Chondrocyte (in vitro differentiated cells): ENCODE measurements around the gene EIF2B4. TPM values are rescaled to one million over a fixed set of nuclear protein-coding genes. Genes with fewer than 3 reads are reported as not detected.

Experiments
- DNase-seq: peaks from one replicate; pipeline ENCODE4 v3.0.0; 2021; ENCODE audit warnings: mixed read lengths, low spot score
- H3K27ac Mint-ChIP-seq: one replicate; pipeline ENCODE4 v1.8.0; 2021; ENCODE audit warnings: mild to moderate bottlenecking, moderate library complexity, mixed read lengths; ENCODE audit not compliant: unreplicated experiment
- H3K27me3 Mint-ChIP-seq: 2 replicates; pipeline ENCODE4 v1.8.0; 2021; ENCODE audit warnings: low read depth, mixed read lengths
- H3K36me3 Mint-ChIP-seq: 2 replicates; pipeline ENCODE4 v1.8.0; 2021; ENCODE audit warnings: low read depth, mixed read lengths
- H3K4me1 Mint-ChIP-seq: 2 replicates; pipeline ENCODE4 v1.8.0; 2021; ENCODE audit warnings: low read depth, mild to moderate bottlenecking, mixed read lengths
- H3K4me3 Mint-ChIP-seq: one replicate; pipeline ENCODE4 v1.8.0; 2021; ENCODE audit warnings: mild to moderate bottlenecking, moderate library complexity, mixed read lengths; ENCODE audit not compliant: unreplicated experiment
- H3K9me3 Mint-ChIP-seq: 2 replicates; pipeline ENCODE4 v1.8.0; 2021; ENCODE audit warnings: low read depth, mixed read lengths
- CTCF ChIP-seq: fragments of 200-600 bp; sonication (generic); IDR thresholded peaks from 2 replicates; pipeline ENCODE4 v1.5.0; 2021; ENCODE audit warnings: antibody characterized with exemption, mild to moderate bottlenecking, moderate library complexity
- total RNA-seq: library from RNA; stranded (reverse); gene quantifications from 3 replicates; pipeline ENCODE4 v1.2.1, GENCODE V29; 2021

The EIF2B4 gene
- total RNA-seq, 1 donor from 2014 or later = 46.2 TPM

- Mint-ChIP-seq H3K27me3 (no peaks in the 10 kb centered on the region), H3K4me3 (peak overlapping the region; percentile 90)
- TF ChIP-seq CTCF = no peak
Measured at GRCh38 chr2:27369471-27370025, 590 bp downstream of the EIF2B4 start.

GRCh38 chr2:27363933-27364332 is 6.2 kb downstream of the EIF2B4 start:
- Mint-ChIP-seq H3K36me3 (peaks cover 24% of the 10 kb centered on the region), H3K4me3 (no peak overlapping the region), H3K9me3 (no peaks in the 10 kb centered on the region), H3K27ac (peak overlapping the region; percentile 32), H3K4me1 (peaks cover 5% of the 10 kb centered on the region), H3K27me3 (no peaks in the 10 kb centered on the region)
- TF ChIP-seq CTCF = no peak
- DNase-seq = no peak

More at GRCh38 chr2:27369471-27370025, 590 bp downstream of the EIF2B4 start:
- Mint-ChIP-seq H3K9me3 (no peaks in the 10 kb centered on the region), H3K27ac (peak overlapping the region; percentile 99), H3K4me1 (peaks cover 31% of the 10 kb centered on the region), H3K36me3 (peaks cover 30% of the 10 kb centered on the region)
- no peak for DNase-seq

GRCh38 chr2:27362678-27363420 is 7.3 kb downstream of the EIF2B4 start:
- Mint-ChIP-seq H3K27ac (no peak overlapping the region), H3K4me1 (peaks cover 9% of the 10 kb centered on the region), H3K36me3 (peaks cover 22% of the 10 kb centered on the region), H3K27me3 (no peaks in the 10 kb centered on the region), H3K4me3 (no peak overlapping the region), H3K9me3 (no peaks in the 10 kb centered on the region)
- TF ChIP-seq CTCF = no peak
- no peak for DNase-seq

- TF ChIP-seq CTCF = peak; percentile 10
- H3K4me1 Mint-ChIP-seq = peaks cover 39% of the 10 kb centered on the region
- no peaks in the 10 kb centered on the region for H3K36me3 Mint-ChIP-seq
- H3K27me3 Mint-ChIP-seq = no peaks in the 10 kb centered on the region
- H3K27ac Mint-ChIP-seq = peak within 1 kb of the TSS; percentile 100
- peak within 1 kb of the TSS; percentile 99 for H3K4me3 Mint-ChIP-seq
- H3K9me3 Mint-ChIP-seq = no peaks in the 10 kb centered on the region
- DNase-seq = peak; percentile 98
Measured at GRCh38 chr2:27356382-27357181, 13.6 kb downstream of the EIF2B4 start, which contains the start of gene GTF3C2. Gene GTF3C2, minus strand, starts transcription at chr2:27356764. Its CDS starts 13,210 bp downstream, at chr2:27343554.

GRCh38 chr2:27356056-27356381 is 14.1 kb downstream of the EIF2B4 start:
- no peak for TF ChIP-seq CTCF
- DNase-seq = no peak
- H3K27me3 Mint-ChIP-seq = no peaks in the 10 kb centered on the region
- no peaks in the 10 kb centered on the region for H3K36me3 Mint-ChIP-seq
- peaks cover 39% of the 10 kb centered on the region for H3K4me1 Mint-ChIP-seq
- H3K4me3 Mint-ChIP-seq = peak overlapping the region; percentile 99
- no peaks in the 10 kb centered on the region for H3K9me3 Mint-ChIP-seq
- H3K27ac Mint-ChIP-seq = peak overlapping the region; percentile 100
